SU-DHL-6 (cell line): ENCODE results near the gene KRTAP9-1.

ENCODE experiments used
- CTCF ChIP-seq: fragments of 200-600 bp; sonication (generic); IDR thresholded peaks from one replicate; pipeline ENCODE4 v1.5.1; 2017; ENCODE audit warnings: antibody characterized with exemption, mild to moderate bottlenecking, low read length, moderate library complexity; ENCODE audit not compliant: insufficient read depth, poor library complexity, severe bottlenecking
- EZH2phosphoT487 ChIP-seq: fragments of 200-600 bp; sonication (generic), shearing (Covaris generic); conservative IDR thresholded peaks from 2 replicates; pipeline ENCODE4 v1.6.1; 2018; ENCODE audit warnings: mild to moderate bottlenecking, antibody characterized with exemption, low read length, moderate library complexity, mixed read lengths

- TF ChIP-seq CTCF (no peak), EZH2phosphoT487 (no peak)
Measured at GRCh38 chr17:41178341-41178740, 11.3 kb upstream of the KRTAP9-1 start.
